Prostate gland (tissue), 2 donors: ENCODE results near the gene UBE4B. TPM values are rescaled to one million over a fixed set of nuclear protein-coding genes. Genes with fewer than 3 reads are reported as not detected.

Source experiments
- DNase-seq: peaks from one replicate; pipeline ENCODE4 v3.0.0-alpha.2; 2019; ENCODE audit warnings: low spot score
- H3K27ac ChIP-seq, 2 donors: fragments of 200-600 bp; sonication (generic); 2 replicates each; pipeline ENCODE4 v1.5.1; 2017 to 2019
- H3K27me3 ChIP-seq: fragments of 200-600 bp; sonication (generic); replicated peaks from 2 replicates; pipeline ENCODE4 v1.5.1; 2019; ENCODE audit not compliant: insufficient read depth
- H3K36me3 ChIP-seq, 2 donors: fragments of 200-600 bp; sonication (generic); 1 replicate in 1 of 2; 2 replicates in 1 of 2; pipeline versions ENCODE4 v1.5.1 to v1.8.1; 2017 to 2019
- H3K4me1 ChIP-seq: fragments of 200-600 bp; sonication (generic); replicated peaks from 2 replicates; pipeline ENCODE4 v1.5.1; 2019
- H3K4me3 ChIP-seq, 2 donors: fragments of 200-600 bp; sonication (generic); 2 replicates each; pipeline ENCODE4 v1.5.1; 2017 to 2019
- H3K9me3 ChIP-seq: fragments of 200-600 bp; sonication (generic); 2 replicates; pipeline ENCODE4 v1.5.1; 2017
- CTCF ChIP-seq, 4 experiments: fragments of 200-600 bp in 2 of 4; fragments of 450-650 bp in 2 of 4; sonication (generic) in 2 of 4; IDR thresholded peaks; 1 replicate in 3 of 4; 2 replicates in 1 of 4; pipeline ENCODE4 v1.5.1; 2016 to 2019; ENCODE audit warnings: antibody characterized with exemption in 4 of 4, mild to moderate bottlenecking in 2 of 4, moderate library complexity in 2 of 4
- POLR2A ChIP-seq: fragments of 450-650 bp; IDR thresholded peaks from one replicate; pipeline ENCODE4 v1.6.1; 2016; ENCODE audit warnings: antibody characterized with exemption, mild to moderate bottlenecking
- POLR2AphosphoS5 ChIP-seq: sonication (generic); formaldehyde crosslinking; IDR thresholded peaks from one replicate; pipeline ENCODE4 v1.6.1; 2017; ENCODE audit warnings: antibody characterized with exemption
- WGBS: methylation state at CpG from one replicate; pipeline ENCODE4 v1.1.5; 2018; 5-methylcytosine and 5-hydroxymethylcytosine counted together
- intact Hi-C: fragments of 100-400 bp; cut with DNase I; formaldehyde crosslinking; loops from one replicate; pipeline ENCODE4 v1.14.2; 2022
- total RNA-seq, 2 donors: library from RNA; depleted of rRNA; stranded (reverse); fragments of >200 nt; gene quantifications; one replicate each; pipeline ENCODE4 v1.1.0, GENCODE V29; 2016

The UBE4B gene
- total RNA-seq, 2 donors from 2014 or later: 49.0 to 68.1 TPM

GRCh38 chr1:10075732-10076131, 43.0 kb downstream of the UBE4B start:
- H3K4me3 ChIP-seq: no peak overlapping the region
- no peak overlapping the region for H3K27ac ChIP-seq
- WGBS: 86% methylated on average over 9 of the region's 9 CpGs
- TF ChIP-seq POLR2AphosphoS5: no peak
- no peak for TF ChIP-seq POLR2A
- H3K9me3 ChIP-seq: no peaks in the 10 kb centered on the region
- intact Hi-C loops: no loop called here
- H3K4me1 ChIP-seq: no peaks in the 10 kb centered on the region
- no peaks in the 10 kb centered on the region for H3K36me3 ChIP-seq
- H3K27me3 ChIP-seq: no peaks in the 10 kb centered on the region
- no peak for DNase-seq

- TF ChIP-seq CTCF (IDR thresholded peaks at IDR 0.05) (no peak), POLR2A (no peak), POLR2AphosphoS5 (no peak)
- intact Hi-C loops: no loop called here
- no peaks in the 10 kb centered on the region for H3K4me1 ChIP-seq
- no peak overlapping the region for H3K4me3 ChIP-seq
- no peaks in the 10 kb centered on the region for H3K9me3 ChIP-seq
- DNase-seq: no peak
- H3K27ac ChIP-seq: no peak overlapping the region
- no peaks in the 10 kb centered on the region for H3K27me3 ChIP-seq
- H3K36me3 ChIP-seq: no peaks in the 10 kb centered on the region
- whole genome bisulfite sequencing: 35% methylated on average over 4 of the region's 4 CpGs
These were observed 45.7 kb downstream of the UBE4B start for GRCh38 chr1:10078494-10078893.

- H3K27me3 ChIP-seq: no peaks in the 10 kb centered on the region
- no peaks in the 10 kb centered on the region for H3K4me1 ChIP-seq
- no peaks in the 10 kb centered on the region for H3K36me3 ChIP-seq
- intact Hi-C loops: no loop called here
- TF ChIP-seq CTCF (IDR thresholded peaks at IDR 0.05) (no peak), POLR2A (no peak), POLR2AphosphoS5 (no peak)
- WGBS: 94% methylated on average over 1 of the region's 1 CpG
- DNase-seq: no peak
- H3K4me3 ChIP-seq: no peak overlapping the region
- H3K27ac ChIP-seq: no peak overlapping the region
- no peaks in the 10 kb centered on the region for H3K9me3 ChIP-seq
These were observed 47.8 kb downstream of the UBE4B start for GRCh38 chr1:10080523-10080922.

- TF ChIP-seq POLR2AphosphoS5 (no peak), CTCF (IDR thresholded peaks at IDR 0.05) (no peak), POLR2A (no peak)
- H3K4me3 ChIP-seq: no peak overlapping the region
- no peak for DNase-seq
- intact Hi-C loops: no loop called here
- WGBS: 54% methylated on average over 3 of the region's 3 CpGs
- H3K4me1 ChIP-seq: no peaks in the 10 kb centered on the region
- no peaks in the 10 kb centered on the region for H3K36me3 ChIP-seq
- no peaks in the 10 kb centered on the region for H3K27me3 ChIP-seq
- no peaks in the 10 kb centered on the region for H3K9me3 ChIP-seq
- no peak overlapping the region for H3K27ac ChIP-seq
These were observed 50.2 kb downstream of the UBE4B start for GRCh38 chr1:10082785-10083479.

GRCh38 chr1:10084045-10084444, 51.3 kb downstream of the UBE4B start:
- intact Hi-C loops: no loop called here
- H3K27me3 ChIP-seq: no peaks in the 10 kb centered on the region
- TF ChIP-seq POLR2AphosphoS5 (no peak), CTCF (IDR thresholded peaks at IDR 0.05) (no peak), POLR2A (no peak)
- no peak overlapping the region for H3K4me3 ChIP-seq
- H3K9me3 ChIP-seq: no peaks in the 10 kb centered on the region
- H3K4me1 ChIP-seq: no peaks in the 10 kb centered on the region
- DNase-seq: no peak
- 84% methylated on average over 3 of the region's 3 CpGs for WGBS
- no peak overlapping the region for H3K27ac ChIP-seq
- H3K36me3 ChIP-seq: no peaks in the 10 kb centered on the region
